SU-DHL-6 (cell line): Measurements from ENCODE around the gene APOBEC3G.

Experiments
- EZH2phosphoT487 ChIP-seq: fragments of 200-600 bp; sonication (generic), shearing (Covaris generic); conservative IDR thresholded peaks from 2 replicates; pipeline ENCODE4 v1.6.1; 2018; ENCODE audit warnings: mild to moderate bottlenecking, antibody characterized with exemption, low read length, moderate library complexity, mixed read lengths
- TF ChIP-seq, protein P1 (sequence below): fragments of 200-600 bp; sonication (generic); IDR thresholded peaks from one replicate; pipeline ENCODE4 v1.5.1; 2017; ENCODE audit warnings: antibody characterized with exemption, mild to moderate bottlenecking, low read length, moderate library complexity; ENCODE audit not compliant: insufficient read depth, poor library complexity, severe bottlenecking

DNA sequence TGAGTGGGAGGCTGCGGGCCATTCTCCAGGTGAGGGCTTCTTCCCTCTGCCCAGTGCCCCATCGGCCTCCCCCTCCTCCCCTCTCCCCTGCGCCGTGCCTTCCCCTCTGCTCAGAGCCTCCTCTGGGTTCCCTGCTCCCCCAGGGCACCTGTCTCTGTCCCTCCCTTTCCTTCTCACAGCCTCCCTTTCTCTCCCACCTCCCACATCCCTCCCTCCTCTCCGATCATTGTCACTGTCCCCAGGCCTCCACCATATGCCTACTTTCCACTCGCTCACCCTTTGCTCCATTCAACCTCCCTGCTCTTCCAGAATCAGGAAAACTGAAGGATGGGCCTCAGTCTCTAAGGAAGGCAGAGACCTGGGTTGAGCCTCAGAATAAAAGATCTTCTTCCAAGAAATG, 10.0 kb downstream of the APOBEC3G start:
- TF ChIP-seq, protein P1, sequence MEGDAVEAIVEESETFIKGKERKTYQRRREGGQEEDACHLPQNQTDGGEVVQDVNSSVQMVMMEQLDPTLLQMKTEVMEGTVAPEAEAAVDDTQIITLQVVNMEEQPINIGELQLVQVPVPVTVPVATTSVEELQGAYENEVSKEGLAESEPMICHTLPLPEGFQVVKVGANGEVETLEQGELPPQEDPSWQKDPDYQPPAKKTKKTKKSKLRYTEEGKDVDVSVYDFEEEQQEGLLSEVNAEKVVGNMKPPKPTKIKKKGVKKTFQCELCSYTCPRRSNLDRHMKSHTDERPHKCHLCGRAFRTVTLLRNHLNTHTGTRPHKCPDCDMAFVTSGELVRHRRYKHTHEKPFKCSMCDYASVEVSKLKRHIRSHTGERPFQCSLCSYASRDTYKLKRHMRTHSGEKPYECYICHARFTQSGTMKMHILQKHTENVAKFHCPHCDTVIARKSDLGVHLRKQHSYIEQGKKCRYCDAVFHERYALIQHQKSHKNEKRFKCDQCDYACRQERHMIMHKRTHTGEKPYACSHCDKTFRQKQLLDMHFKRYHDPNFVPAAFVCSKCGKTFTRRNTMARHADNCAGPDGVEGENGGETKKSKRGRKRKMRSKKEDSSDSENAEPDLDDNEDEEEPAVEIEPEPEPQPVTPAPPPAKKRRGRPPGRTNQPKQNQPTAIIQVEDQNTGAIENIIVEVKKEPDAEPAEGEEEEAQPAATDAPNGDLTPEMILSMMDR, result no peak
- no peak for TF ChIP-seq EZH2phosphoT487
